Measurements from ENCODE around the gene CDO1. TPM values are rescaled to one million over a fixed set of nuclear protein-coding genes. Genes with fewer than 3 reads are reported as not detected.
"Not testable (repeated sequence)": the region's sequence is repeated elsewhere in the genome, so short reads cannot be mapped to it uniquely, and the experiment has no call there.

The CDO1 gene
- total RNA-seq, 1 experiment from 2014 or later: 0.42 TPM

DNA sequence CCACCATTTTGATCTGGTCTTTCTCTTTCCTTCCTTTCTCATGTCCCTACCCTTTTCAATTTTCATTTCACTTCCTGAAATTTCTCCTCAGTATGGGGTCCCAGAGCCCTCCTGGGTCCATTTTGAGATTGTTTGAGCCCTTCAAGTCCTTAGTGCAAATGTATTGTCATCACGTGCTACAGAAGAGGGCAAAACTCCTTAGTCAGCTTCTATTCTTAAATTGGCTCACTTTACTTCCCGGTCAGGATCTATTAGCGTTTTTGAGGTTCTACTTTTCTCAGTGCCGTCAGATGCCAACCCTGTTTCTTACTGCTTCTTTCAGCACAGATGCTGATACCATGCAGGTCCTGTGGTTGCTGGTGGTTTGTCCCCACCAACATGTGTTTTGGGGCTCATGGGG is 19.0 kb upstream of the CDO1 start:
- no TSS peak for BruUV-seq (replicated peaks)
- no peak for DNase-seq (ENCODE audit: unreplicated experiment)

GRCh38 chr5:115831163-115831768 is 14.8 kb upstream of the CDO1 start:
- POLR2A ChIA-PET: interaction anchor here (0.7 to 2.2 kb wide), 3 partner anchors 10 to 288 kb away, joined by 3 to 8 read pairs (median 3); partner anchors contain the start of genes AP3S1, ATG12 and TMED7
- H3K9me3 Mint-ChIP-seq (ENCODE audit: unreplicated experiment): peaks cover 6% of the 10 kb centered on the region
- CTCF ChIA-PET: interaction anchor here (0.6 to 2.7 kb wide), 19 partner anchors 10 to 1044 kb away, joined by 3 to 54 read pairs (median 4); no protein-coding TSS in a partner anchor
- H3K36me3 Mint-ChIP-seq (ENCODE audit: insufficient read depth, unreplicated experiment): peaks cover 66% of the 10 kb centered on the region
- peaks cover 7% of the 10 kb centered on the region for H3K4me1 Mint-ChIP-seq (ENCODE audit: insufficient read depth, unreplicated experiment)
- H3K27me3 Mint-ChIP-seq (ENCODE audit: insufficient read depth, unreplicated experiment): no peaks in the 10 kb centered on the region
- peak; percentile 63 for DNase-seq (ENCODE audit: unreplicated experiment)
- TF ChIP-seq, protein P1, sequence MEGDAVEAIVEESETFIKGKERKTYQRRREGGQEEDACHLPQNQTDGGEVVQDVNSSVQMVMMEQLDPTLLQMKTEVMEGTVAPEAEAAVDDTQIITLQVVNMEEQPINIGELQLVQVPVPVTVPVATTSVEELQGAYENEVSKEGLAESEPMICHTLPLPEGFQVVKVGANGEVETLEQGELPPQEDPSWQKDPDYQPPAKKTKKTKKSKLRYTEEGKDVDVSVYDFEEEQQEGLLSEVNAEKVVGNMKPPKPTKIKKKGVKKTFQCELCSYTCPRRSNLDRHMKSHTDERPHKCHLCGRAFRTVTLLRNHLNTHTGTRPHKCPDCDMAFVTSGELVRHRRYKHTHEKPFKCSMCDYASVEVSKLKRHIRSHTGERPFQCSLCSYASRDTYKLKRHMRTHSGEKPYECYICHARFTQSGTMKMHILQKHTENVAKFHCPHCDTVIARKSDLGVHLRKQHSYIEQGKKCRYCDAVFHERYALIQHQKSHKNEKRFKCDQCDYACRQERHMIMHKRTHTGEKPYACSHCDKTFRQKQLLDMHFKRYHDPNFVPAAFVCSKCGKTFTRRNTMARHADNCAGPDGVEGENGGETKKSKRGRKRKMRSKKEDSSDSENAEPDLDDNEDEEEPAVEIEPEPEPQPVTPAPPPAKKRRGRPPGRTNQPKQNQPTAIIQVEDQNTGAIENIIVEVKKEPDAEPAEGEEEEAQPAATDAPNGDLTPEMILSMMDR (IDR thresholded peaks at IDR 0.05; ENCODE audit: unreplicated experiment): peak; percentile 62
- H3K4me3 Mint-ChIP-seq (ENCODE audit: unreplicated experiment): no peak overlapping the region
- H3K27ac Mint-ChIP-seq (ENCODE audit: low read depth, unreplicated experiment): peak overlapping the region; percentile 19
- intact Hi-C loops (cut with micrococcal nuclease): loop anchor here (1.0 to 10.0 kb wide), 3 partner anchors 197 to 519 kb away; partner anchors contain the start of gene ARL14EPL
- no TSS peak for BruUV-seq (replicated peaks)

More for the DNA sequence above, 19.0 kb upstream of the CDO1 start:
- Mint-ChIP-seq H3K9me3 (ENCODE audit: unreplicated experiment) (no peaks in the 10 kb centered on the region), H3K27ac (ENCODE audit: low read depth, unreplicated experiment) (no peak overlapping the region), H3K36me3 (ENCODE audit: insufficient read depth, unreplicated experiment) (peaks cover 73% of the 10 kb centered on the region), H3K4me1 (ENCODE audit: insufficient read depth, unreplicated experiment) (peaks cover 18% of the 10 kb centered on the region), H3K4me3 (ENCODE audit: unreplicated experiment) (no peak overlapping the region), H3K27me3 (ENCODE audit: insufficient read depth, unreplicated experiment) (no peaks in the 10 kb centered on the region)
- ChIA-PET CTCF (interaction anchor here (0.7 to 2.4 kb wide), 4 partner anchors 131 to 1051 kb away, joined by 3 to 20 read pairs (median 4); no protein-coding TSS in a partner anchor), POLR2A (no interaction called here)
- intact Hi-C loops (cut with micrococcal nuclease): loop anchor here (10.0 kb wide), 1 partner anchor 199 kb away; the partner anchor contains the start of gene ARL14EPL
- TF ChIP-seq, protein P1 (IDR thresholded peaks at IDR 0.05; ENCODE audit: unreplicated experiment): no peak

- CTCF ChIA-PET: interaction anchor here (0.9 to 1.0 kb wide), 2 partner anchors 195 to 454 kb away, joined by 3 read pairs; no protein-coding TSS in a partner anchor
These were observed 13.5 kb upstream of the CDO1 start for GRCh38 chr5:115829913-115830312.

GRCh38 chr5:115825948-115826347 is 9.5 kb upstream of the CDO1 start:
- no peak for DNase-seq (ENCODE audit: unreplicated experiment)
- peaks cover 29% of the 10 kb centered on the region for H3K36me3 Mint-ChIP-seq (ENCODE audit: insufficient read depth, unreplicated experiment)
- peaks cover 1% of the 10 kb centered on the region for H3K4me1 Mint-ChIP-seq (ENCODE audit: insufficient read depth, unreplicated experiment)
- H3K27me3 Mint-ChIP-seq (ENCODE audit: insufficient read depth, unreplicated experiment): no peaks in the 10 kb centered on the region
- peaks cover 17% of the 10 kb centered on the region for H3K9me3 Mint-ChIP-seq (ENCODE audit: unreplicated experiment)
- no peak overlapping the region for H3K4me3 Mint-ChIP-seq (ENCODE audit: unreplicated experiment)
- no peak overlapping the region for H3K27ac Mint-ChIP-seq (ENCODE audit: low read depth, unreplicated experiment)
- intact Hi-C loops (cut with micrococcal nuclease): no loop called here
- no TSS peak for BruUV-seq (replicated peaks)
- TF ChIP-seq, protein P1 (IDR thresholded peaks at IDR 0.05; ENCODE audit: unreplicated experiment): no peak
- POLR2A ChIA-PET: interaction anchor here (0.6 to 1.3 kb wide), 2 partner anchors 14 to 938 kb away, joined by 3 to 5 read pairs; no protein-coding TSS in a partner anchor
- CTCF ChIA-PET: interaction anchor here (0.7 to 1.4 kb wide), 2 partner anchors 190 to 1517 kb away, joined by 4 to 7 read pairs; no protein-coding TSS in a partner anchor

More at GRCh38 chr5:115829913-115830312, 13.5 kb upstream of the CDO1 start:
- peaks cover 7% of the 10 kb centered on the region for H3K4me1 Mint-ChIP-seq (ENCODE audit: insufficient read depth, unreplicated experiment)
- POLR2A ChIA-PET: no interaction called here
- H3K36me3 Mint-ChIP-seq (ENCODE audit: insufficient read depth, unreplicated experiment): peaks cover 52% of the 10 kb centered on the region
- peaks cover 12% of the 10 kb centered on the region for H3K9me3 Mint-ChIP-seq (ENCODE audit: unreplicated experiment)
- H3K4me3 Mint-ChIP-seq (ENCODE audit: unreplicated experiment): no peak overlapping the region
- no peaks in the 10 kb centered on the region for H3K27me3 Mint-ChIP-seq (ENCODE audit: insufficient read depth, unreplicated experiment)
- TF ChIP-seq, protein P1 (IDR thresholded peaks at IDR 0.05; ENCODE audit: unreplicated experiment): no peak
- no peak overlapping the region for H3K27ac Mint-ChIP-seq (ENCODE audit: low read depth, unreplicated experiment)
- BruUV-seq (replicated peaks): no TSS peak
- intact Hi-C loops (cut with micrococcal nuclease): loop anchor here (5.0 to 10.0 kb wide), 2 partner anchors 205 to 518 kb away; partner anchors contain the start of gene ARL14EPL
- DNase-seq (ENCODE audit: unreplicated experiment): no peak

DNA sequence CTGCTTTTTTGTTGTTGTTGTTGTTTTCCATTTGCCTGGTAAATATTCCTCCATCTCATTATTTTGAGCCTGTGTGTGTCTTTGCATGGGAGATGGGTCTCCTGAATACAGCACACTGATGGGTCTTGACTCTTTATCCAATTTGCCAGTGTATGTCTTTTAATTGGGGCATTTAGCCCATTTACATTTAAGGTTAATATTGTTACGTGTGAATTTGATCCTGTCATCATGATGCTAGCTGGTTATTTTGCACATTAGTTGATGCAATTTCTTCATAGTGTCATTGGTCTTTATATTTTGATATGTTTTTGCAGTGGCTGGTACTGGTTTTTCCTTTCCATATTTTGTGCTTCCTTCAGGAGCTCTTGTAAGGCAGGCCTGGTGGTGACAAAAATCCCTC is 8.5 kb upstream of the CDO1 start:
- H3K27ac Mint-ChIP-seq (ENCODE audit: low read depth, unreplicated experiment); intact Hi-C loops (cut with micrococcal nuclease); H3K27me3 Mint-ChIP-seq (ENCODE audit: insufficient read depth, unreplicated experiment); CTCF ChIA-PET; DNase-seq (ENCODE audit: unreplicated experiment); BruUV-seq (replicated peaks); H3K4me1 Mint-ChIP-seq (ENCODE audit: insufficient read depth, unreplicated experiment); H3K4me3 Mint-ChIP-seq (ENCODE audit: unreplicated experiment): not testable (repeated sequence)
- peaks cover 20% of the 10 kb centered on the region for H3K36me3 Mint-ChIP-seq (ENCODE audit: insufficient read depth, unreplicated experiment)
- POLR2A ChIA-PET: interaction anchor here (0.6 to 1.0 kb wide), 2 partner anchors 10 to 14 kb away, joined by 4 read pairs; no protein-coding TSS in a partner anchor
- H3K9me3 Mint-ChIP-seq (ENCODE audit: unreplicated experiment): peaks cover 17% of the 10 kb centered on the region

All from MCF 10A (cell line).